ENCODE results near the gene CHN1. TPM values are rescaled to one million over a fixed set of nuclear protein-coding genes. Genes with fewer than 3 reads are reported as not detected.

CHN1 gene
- total RNA-seq, 1 donor from 2014 or later = 30.6 TPM

DNA sequence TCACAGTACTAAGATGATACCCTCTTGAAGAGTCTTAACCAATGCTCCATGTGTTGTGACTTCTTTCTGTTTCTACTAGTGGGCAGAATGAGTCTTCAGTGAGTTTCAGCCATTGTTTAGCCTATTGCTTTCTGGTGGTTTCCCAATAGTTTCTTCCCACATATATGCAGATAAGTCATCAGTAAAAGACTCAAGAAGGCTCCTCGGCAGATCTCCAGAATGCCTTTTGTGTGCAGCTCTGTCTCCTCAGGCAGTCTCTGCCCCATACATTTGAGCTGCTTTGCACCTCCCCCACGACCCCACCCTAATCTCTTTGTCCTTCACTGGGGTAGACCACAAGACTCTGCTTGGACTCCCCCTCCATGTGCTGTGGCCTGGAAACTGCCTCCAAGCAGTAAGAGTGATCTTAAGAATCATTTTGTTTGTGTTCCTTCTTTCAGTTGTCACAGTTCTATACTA lies 169.4 kb downstream of the CHN1 start:
- no peaks in the 10 kb centered on the region for H3K9me3 ChIP-seq
- intact Hi-C loops (cut with DNase I) = no loop called here
- H3K36me3 ChIP-seq = no peaks in the 10 kb centered on the region
- no peaks in the 10 kb centered on the region for H3K4me1 ChIP-seq
- H3K27me3 ChIP-seq = no peaks in the 10 kb centered on the region
- DNase-seq (no peak), ATAC-seq (no peak)
- TF ChIP-seq, protein P1, sequence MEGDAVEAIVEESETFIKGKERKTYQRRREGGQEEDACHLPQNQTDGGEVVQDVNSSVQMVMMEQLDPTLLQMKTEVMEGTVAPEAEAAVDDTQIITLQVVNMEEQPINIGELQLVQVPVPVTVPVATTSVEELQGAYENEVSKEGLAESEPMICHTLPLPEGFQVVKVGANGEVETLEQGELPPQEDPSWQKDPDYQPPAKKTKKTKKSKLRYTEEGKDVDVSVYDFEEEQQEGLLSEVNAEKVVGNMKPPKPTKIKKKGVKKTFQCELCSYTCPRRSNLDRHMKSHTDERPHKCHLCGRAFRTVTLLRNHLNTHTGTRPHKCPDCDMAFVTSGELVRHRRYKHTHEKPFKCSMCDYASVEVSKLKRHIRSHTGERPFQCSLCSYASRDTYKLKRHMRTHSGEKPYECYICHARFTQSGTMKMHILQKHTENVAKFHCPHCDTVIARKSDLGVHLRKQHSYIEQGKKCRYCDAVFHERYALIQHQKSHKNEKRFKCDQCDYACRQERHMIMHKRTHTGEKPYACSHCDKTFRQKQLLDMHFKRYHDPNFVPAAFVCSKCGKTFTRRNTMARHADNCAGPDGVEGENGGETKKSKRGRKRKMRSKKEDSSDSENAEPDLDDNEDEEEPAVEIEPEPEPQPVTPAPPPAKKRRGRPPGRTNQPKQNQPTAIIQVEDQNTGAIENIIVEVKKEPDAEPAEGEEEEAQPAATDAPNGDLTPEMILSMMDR (IDR thresholded peaks at IDR 0.05) = no peak
- no peak overlapping the region for H3K4me3 ChIP-seq
- no peak overlapping the region for H3K27ac ChIP-seq

DNA sequence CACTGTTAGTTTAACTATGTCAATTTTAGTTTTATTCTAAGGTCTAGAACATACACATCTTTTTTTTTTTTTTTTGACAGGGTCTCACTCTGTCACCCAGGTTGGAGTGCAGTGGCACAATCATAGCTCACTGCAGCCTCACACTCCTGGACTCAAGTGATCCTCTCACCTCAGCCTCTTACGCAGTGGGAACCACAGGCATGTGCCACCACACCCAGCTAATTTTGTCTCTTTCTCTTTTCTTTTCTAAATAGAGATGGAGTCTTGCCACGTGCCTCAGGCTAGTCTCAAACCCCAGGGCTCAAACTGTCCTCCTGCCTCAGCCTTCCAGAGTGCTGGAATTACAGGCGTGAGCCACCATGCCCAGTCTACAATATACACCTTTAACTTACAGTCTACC lies 171.4 kb downstream of the CHN1 start:
- H3K4me3 ChIP-seq = no peak overlapping the region
- H3K4me1 ChIP-seq = no peaks in the 10 kb centered on the region
- no peak for DNase-seq
- no peaks in the 10 kb centered on the region for H3K9me3 ChIP-seq
- no peaks in the 10 kb centered on the region for H3K36me3 ChIP-seq
- intact Hi-C loops (cut with DNase I) = no loop called here
- TF ChIP-seq, protein P1 (IDR thresholded peaks at IDR 0.05) = no peak
- ATAC-seq = no peak
- H3K27me3 ChIP-seq = no peaks in the 10 kb centered on the region
- no peak overlapping the region for H3K27ac ChIP-seq

DNA sequence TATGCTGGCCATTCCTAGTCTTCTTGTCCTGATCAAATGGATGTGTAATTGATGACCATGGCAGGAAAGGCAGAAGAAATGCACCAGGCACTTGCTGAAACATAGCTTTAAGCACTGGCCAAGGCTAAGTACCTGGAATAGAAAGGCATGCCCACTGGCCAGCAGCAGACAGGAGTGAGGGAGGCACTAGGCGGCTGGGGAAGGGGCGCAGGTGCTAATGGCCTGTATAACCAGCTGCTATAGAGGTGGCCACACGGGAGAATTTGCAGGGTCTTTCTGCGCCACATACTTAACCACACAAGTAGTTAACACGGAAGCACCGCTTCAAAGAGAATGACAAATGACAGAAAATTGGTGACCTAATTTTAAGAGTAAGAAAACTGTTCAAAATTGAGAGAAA lies 174.6 kb downstream of the CHN1 start:
- DNase-seq (no peak), ATAC-seq (no peak)
- Histone ChIP-seq H3K36me3 (no peaks in the 10 kb centered on the region), H3K9me3 (no peaks in the 10 kb centered on the region), H3K27me3 (no peaks in the 10 kb centered on the region), H3K4me3 (no peak overlapping the region), H3K27ac (no peak overlapping the region), H3K4me1 (peaks cover 14% of the 10 kb centered on the region)
- TF ChIP-seq, protein P1 (IDR thresholded peaks at IDR 0.05) = no peak
- intact Hi-C loops (cut with DNase I) = no loop called here

DNA sequence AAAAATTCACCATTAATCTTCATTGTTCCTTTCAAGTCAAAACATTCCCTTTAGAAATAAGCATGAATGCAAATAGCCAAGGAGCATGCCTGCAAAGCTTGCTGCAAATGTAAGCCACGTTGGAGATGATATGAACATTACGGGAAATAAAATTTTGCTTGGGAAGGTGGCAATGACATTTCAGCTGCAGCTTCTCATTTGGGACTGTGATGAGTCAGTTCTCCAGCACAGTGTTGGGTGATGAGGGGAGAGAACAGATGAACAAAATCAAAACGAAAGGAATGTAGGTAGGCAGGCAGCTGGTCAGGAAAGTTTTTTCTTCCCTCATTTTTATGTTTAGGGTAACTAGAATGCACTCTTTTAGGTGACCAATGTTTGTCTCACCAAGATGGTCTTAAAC lies 175.6 kb downstream of the CHN1 start:
- intact Hi-C loops (cut with DNase I) = no loop called here
- Histone ChIP-seq H3K4me3 (no peak overlapping the region), H3K27me3 (no peaks in the 10 kb centered on the region), H3K9me3 (no peaks in the 10 kb centered on the region), H3K4me1 (peaks cover 14% of the 10 kb centered on the region), H3K36me3 (no peaks in the 10 kb centered on the region), H3K27ac (no peak overlapping the region)
- no peak for DNase-seq
- TF ChIP-seq, protein P1 (IDR thresholded peaks at IDR 0.05) = no peak
- ATAC-seq = no peak

DNA sequence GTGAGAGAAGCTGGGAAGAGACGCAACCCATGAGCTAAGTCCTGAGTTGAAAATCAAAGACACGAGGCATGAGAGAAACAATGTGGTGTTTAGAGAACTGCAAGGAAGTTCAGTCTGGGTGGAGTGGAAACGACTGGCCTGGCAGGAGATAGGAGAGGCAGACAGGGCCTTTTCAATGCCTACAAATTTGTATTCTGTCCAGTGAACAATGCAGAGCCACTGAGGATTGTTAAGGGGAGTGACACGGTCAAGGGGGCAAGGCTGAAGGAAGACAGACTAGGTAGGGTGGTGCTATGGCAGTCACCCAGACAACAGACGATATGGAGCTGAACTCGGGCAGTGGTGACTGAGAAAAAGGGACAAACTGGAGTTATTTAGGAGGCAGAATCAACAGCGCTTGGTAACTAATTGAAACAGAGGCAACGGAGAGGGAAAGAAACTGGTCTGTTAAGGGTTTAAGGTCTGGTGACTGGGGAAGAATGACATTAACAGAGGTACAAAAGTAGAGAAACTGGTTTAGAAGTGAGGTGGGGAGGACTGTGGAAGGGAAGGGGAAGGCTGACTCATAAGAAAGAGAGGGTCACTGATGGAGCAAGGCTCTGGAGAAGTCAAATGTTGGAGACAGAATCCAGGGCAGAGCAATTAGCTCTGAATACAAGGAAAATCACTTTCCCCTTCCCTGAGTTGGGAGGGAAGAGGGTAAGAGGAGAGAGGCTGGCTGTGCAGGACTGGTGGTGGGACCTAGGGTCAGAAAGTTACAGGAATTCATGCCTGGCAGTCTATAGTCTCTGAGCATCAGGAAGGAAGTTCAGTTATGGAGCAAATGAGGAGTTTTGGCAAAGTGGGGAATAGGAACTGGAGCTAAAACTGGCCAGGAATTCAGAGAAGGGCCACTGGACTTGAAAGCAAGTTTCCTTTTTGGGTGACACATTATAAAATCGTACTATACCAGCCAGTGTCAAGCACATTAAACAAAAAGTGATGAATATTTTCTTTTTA lies 177.5 kb downstream of the CHN1 start:
- Histone ChIP-seq H3K27ac (peak overlapping the region; percentile 38), H3K4me3 (no peak overlapping the region), H3K27me3 (no peaks in the 10 kb centered on the region), H3K4me1 (peaks cover 14% of the 10 kb centered on the region), H3K9me3 (no peaks in the 10 kb centered on the region), H3K36me3 (no peaks in the 10 kb centered on the region)
- DNase-seq (no peak), ATAC-seq (peak; percentile 56)
- TF ChIP-seq, protein P1 (IDR thresholded peaks at IDR 0.05) = no peak
- intact Hi-C loops (cut with DNase I) = no loop called here
